ENCODE data around the gene ESR2.
"Not testable (repeated sequence)": the region's sequence is repeated elsewhere in the genome, so short reads cannot be mapped to it uniquely, and the experiment has no call there.

The ESR2 gene

DNA sequence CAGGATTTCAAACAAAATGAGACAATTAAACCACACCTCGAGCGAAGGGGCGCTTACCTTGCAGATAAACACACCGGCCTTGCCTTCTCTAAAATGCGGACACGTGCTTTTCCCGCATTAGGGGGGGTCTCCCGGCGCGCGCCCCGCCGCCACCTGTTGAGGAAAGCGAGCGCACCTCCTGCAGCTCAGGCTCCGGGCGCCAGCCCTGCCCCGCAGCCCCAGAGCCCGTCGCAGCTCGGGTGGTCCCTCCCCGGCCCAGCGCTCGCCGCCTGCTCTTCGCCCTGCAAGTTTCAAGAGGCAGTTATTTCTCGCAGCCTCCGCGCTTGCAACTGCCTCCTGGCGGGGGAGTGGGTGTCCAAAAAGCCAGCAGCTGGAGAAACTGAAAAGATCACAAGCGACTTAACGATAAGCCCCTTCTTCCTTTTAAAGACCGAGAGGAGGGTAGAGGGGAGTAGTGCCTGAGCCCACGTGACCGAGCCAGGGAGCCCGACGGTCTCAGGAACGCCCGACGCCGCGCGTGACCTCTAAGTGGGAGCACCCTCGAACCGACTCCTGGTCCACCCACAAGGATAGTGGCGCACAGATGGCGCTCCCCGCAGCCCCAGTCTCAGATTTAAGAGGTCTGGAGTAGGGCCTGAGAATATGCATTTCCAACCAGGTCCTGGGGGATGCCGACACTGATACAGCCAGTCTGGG, at the start of gene ESR2:
Gene ESR2 (minus strand): TSS at position 396 of the 696 bp plus-strand sequence. CDS start 11,386 bp downstream, outside the sequence.
- Histone ChIP-seq H3K4me3 (ENCODE audit: low read depth in 1 of 2, low read length in 2 of 2) (peak within 1 kb of the TSS; percentile 33 to 43), H3K36me3 (ENCODE audit: insufficient read depth, low read length) (no peaks in the 10 kb centered on the region), H3K27ac (ENCODE audit: low read depth, low read length) (no peak within 1 kb of the TSS), H3K27me3 (ENCODE audit: control insufficient read depth in 1 of 2, insufficient read depth in 2 of 2, low read length in 2 of 2) (peaks cover 25 to 34% of the 10 kb centered on the region in 2 donors), H3K4me1 (ENCODE audit: insufficient read depth, low read length) (peaks cover 14% of the 10 kb centered on the region), H3K9ac (ENCODE audit: low read length) (no peak within 1 kb of the TSS), H3K9me3 (ENCODE audit: low read length) (no peaks in the 10 kb centered on the region)

GRCh38 chr14:64340560-64341196, 46.5 kb upstream of the ESR2 start:
- H3K4me1 ChIP-seq (ENCODE audit: insufficient read depth, low read length) = peaks cover 5% of the 10 kb centered on the region
- H3K27ac ChIP-seq (ENCODE audit: low read depth, low read length) = no peak overlapping the region
- H3K9me3 ChIP-seq (ENCODE audit: low read length) = no peaks in the 10 kb centered on the region
- H3K27me3 ChIP-seq (ENCODE audit: control insufficient read depth in 1 of 2, insufficient read depth in 2 of 2, low read length in 2 of 2) = no peaks in the 10 kb centered on the region
- H3K4me3 ChIP-seq (ENCODE audit: low read depth in 1 of 2, low read length in 2 of 2) = no peak overlapping the region
- no peak overlapping the region for H3K9ac ChIP-seq (ENCODE audit: low read length)
- no peaks in the 10 kb centered on the region for H3K36me3 ChIP-seq (ENCODE audit: insufficient read depth, low read length)

- H3K9ac ChIP-seq (ENCODE audit: low read length) = no peak overlapping the region
- H3K9me3 ChIP-seq (ENCODE audit: low read length) = no peaks in the 10 kb centered on the region
- H3K27ac ChIP-seq (ENCODE audit: low read depth, low read length) = peak overlapping the region; percentile 79
- H3K36me3 ChIP-seq (ENCODE audit: insufficient read depth, low read length) = no peaks in the 10 kb centered on the region
- peak overlapping the region; percentile 70 to 75 for H3K4me3 ChIP-seq (ENCODE audit: low read depth in 1 of 2, low read length in 2 of 2)
- H3K27me3 ChIP-seq (ENCODE audit: control insufficient read depth in 1 of 2, insufficient read depth in 2 of 2, low read length in 2 of 2) = no peaks in the 10 kb centered on the region
- peaks cover 5% of the 10 kb centered on the region for H3K4me1 ChIP-seq (ENCODE audit: insufficient read depth, low read length)
These were observed 44.6 kb upstream of the ESR2 start for GRCh38 chr14:64338616-64339316.

- H3K9ac ChIP-seq (ENCODE audit: low read length) = peak overlapping the region; percentile 68
- H3K27ac ChIP-seq (ENCODE audit: low read depth, low read length) = peak overlapping the region; percentile 79
- peak overlapping the region; percentile 70 to 87 for H3K4me3 ChIP-seq (ENCODE audit: low read depth in 1 of 2, low read length in 2 of 2)
- H3K4me1 ChIP-seq (ENCODE audit: insufficient read depth, low read length) = peaks cover 5% of the 10 kb centered on the region
- H3K36me3 ChIP-seq (ENCODE audit: insufficient read depth, low read length) = no peaks in the 10 kb centered on the region
- H3K27me3 ChIP-seq (ENCODE audit: control insufficient read depth in 1 of 2, insufficient read depth in 2 of 2, low read length in 2 of 2) = no peaks in the 10 kb centered on the region
- no peaks in the 10 kb centered on the region for H3K9me3 ChIP-seq (ENCODE audit: low read length)
These were observed 43.9 kb upstream of the ESR2 start for GRCh38 chr14:64337888-64338615.

GRCh38 chr14:64329149-64329548, 35.0 kb upstream of the ESR2 start:
- H3K9ac ChIP-seq (ENCODE audit: low read length) = no peak overlapping the region
- no peaks in the 10 kb centered on the region for H3K36me3 ChIP-seq (ENCODE audit: insufficient read depth, low read length)
- no peaks in the 10 kb centered on the region for H3K9me3 ChIP-seq (ENCODE audit: low read length)
- H3K4me3 ChIP-seq (ENCODE audit: low read depth in 1 of 2, low read length in 2 of 2) = no peak overlapping the region
- H3K27ac ChIP-seq (ENCODE audit: low read depth, low read length) = no peak overlapping the region
- H3K27me3 ChIP-seq (ENCODE audit: control insufficient read depth in 1 of 2, insufficient read depth in 2 of 2, low read length in 2 of 2) = no peaks in the 10 kb centered on the region
- H3K4me1 ChIP-seq (ENCODE audit: insufficient read depth, low read length) = no peaks in the 10 kb centered on the region

DNA sequence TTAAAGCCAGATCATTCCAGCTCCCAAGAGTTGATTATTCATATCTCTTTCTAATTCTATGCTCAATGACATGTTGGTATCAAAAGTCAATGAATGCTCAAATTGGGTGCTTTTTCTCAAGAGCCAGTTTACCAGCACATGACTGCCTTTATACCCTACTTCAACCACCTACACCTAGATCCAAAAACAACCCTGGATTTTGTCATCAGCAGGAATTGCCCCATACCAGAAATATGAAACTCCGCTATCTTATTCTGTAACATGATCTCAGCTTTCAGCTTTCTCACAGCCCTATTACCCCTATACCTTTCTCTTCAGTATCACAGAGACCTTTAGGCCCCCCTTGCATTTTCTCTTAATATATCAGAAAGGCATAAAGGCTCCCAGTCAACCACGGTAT, 32.3 kb upstream of the ESR2 start:
- H3K4me1 ChIP-seq (ENCODE audit: insufficient read depth, low read length) = no peaks in the 10 kb centered on the region
- H3K9me3 ChIP-seq (ENCODE audit: low read length) = no peaks in the 10 kb centered on the region
- no peak overlapping the region for H3K9ac ChIP-seq (ENCODE audit: low read length)
- no peak overlapping the region for H3K27ac ChIP-seq (ENCODE audit: low read depth, low read length)
- no peak overlapping the region for H3K4me3 ChIP-seq (ENCODE audit: low read depth in 1 of 2, low read length in 2 of 2)
- H3K36me3 ChIP-seq (ENCODE audit: insufficient read depth, low read length) = no peaks in the 10 kb centered on the region
- H3K27me3 ChIP-seq (ENCODE audit: control insufficient read depth in 1 of 2, insufficient read depth in 2 of 2, low read length in 2 of 2) = no peaks in the 10 kb centered on the region

- H3K9ac ChIP-seq (ENCODE audit: low read length) = no peak overlapping the region
- H3K4me3 ChIP-seq (ENCODE audit: low read depth in 1 of 2, low read length in 2 of 2) = no peak overlapping the region
- no peaks in the 10 kb centered on the region for H3K36me3 ChIP-seq (ENCODE audit: insufficient read depth, low read length)
- H3K9me3 ChIP-seq (ENCODE audit: low read length) = no peaks in the 10 kb centered on the region
- no peaks in the 10 kb centered on the region for H3K27me3 ChIP-seq (ENCODE audit: control insufficient read depth in 1 of 2, insufficient read depth in 2 of 2, low read length in 2 of 2)
- no peak overlapping the region for H3K27ac ChIP-seq (ENCODE audit: low read depth, low read length)
- no peaks in the 10 kb centered on the region for H3K4me1 ChIP-seq (ENCODE audit: insufficient read depth, low read length)
These were observed 30.7 kb upstream of the ESR2 start for GRCh38 chr14:64324895-64325294.

GRCh38 chr14:64324461-64324860, 30.3 kb upstream of the ESR2 start:
- Histone ChIP-seq H3K4me1 (ENCODE audit: insufficient read depth, low read length) (no peaks in the 10 kb centered on the region), H3K4me3 (ENCODE audit: low read depth in 1 of 2, low read length in 2 of 2) (no peak overlapping the region), H3K27me3 (ENCODE audit: control insufficient read depth in 1 of 2, insufficient read depth in 2 of 2, low read length in 2 of 2) (no peaks in the 10 kb centered on the region), H3K27ac (ENCODE audit: low read depth, low read length) (no peak overlapping the region), H3K9me3 (ENCODE audit: low read length) (no peaks in the 10 kb centered on the region), H3K36me3 (ENCODE audit: insufficient read depth, low read length) (no peaks in the 10 kb centered on the region), H3K9ac (ENCODE audit: low read length) (no peak overlapping the region)

GRCh38 chr14:64320362-64320761, 26.2 kb upstream of the ESR2 start:
- not testable (repeated sequence) for H3K4me3 ChIP-seq (ENCODE audit: low read depth in 1 of 2, low read length in 2 of 2); H3K36me3 ChIP-seq (ENCODE audit: insufficient read depth, low read length); H3K9me3 ChIP-seq (ENCODE audit: low read length); H3K27ac ChIP-seq (ENCODE audit: low read depth, low read length); H3K4me1 ChIP-seq (ENCODE audit: insufficient read depth, low read length); H3K9ac ChIP-seq (ENCODE audit: low read length); H3K27me3 ChIP-seq (ENCODE audit: control insufficient read depth in 1 of 2, insufficient read depth in 2 of 2, low read length in 2 of 2)

GRCh38 chr14:64318695-64319094, 24.5 kb upstream of the ESR2 start:
- not testable (repeated sequence) for H3K27ac ChIP-seq (ENCODE audit: low read depth, low read length); H3K36me3 ChIP-seq (ENCODE audit: insufficient read depth, low read length); H3K9me3 ChIP-seq (ENCODE audit: low read length); H3K4me3 ChIP-seq (ENCODE audit: low read depth in 1 of 2, low read length in 2 of 2); H3K27me3 ChIP-seq (ENCODE audit: control insufficient read depth in 1 of 2, insufficient read depth in 2 of 2, low read length in 2 of 2); H3K4me1 ChIP-seq (ENCODE audit: insufficient read depth, low read length); H3K9ac ChIP-seq (ENCODE audit: low read length)

GRCh38 chr14:64303471-64303917, 9.3 kb upstream of the ESR2 start:
- no peaks in the 10 kb centered on the region for H3K9me3 ChIP-seq (ENCODE audit: low read length)
- no peaks in the 10 kb centered on the region for H3K27me3 ChIP-seq (ENCODE audit: control insufficient read depth in 1 of 2, insufficient read depth in 2 of 2, low read length in 2 of 2)
- H3K4me1 ChIP-seq (ENCODE audit: insufficient read depth, low read length) = no peaks in the 10 kb centered on the region
- no peak overlapping the region for H3K9ac ChIP-seq (ENCODE audit: low read length)
- no peaks in the 10 kb centered on the region for H3K36me3 ChIP-seq (ENCODE audit: insufficient read depth, low read length)
- no peak overlapping the region for H3K4me3 ChIP-seq (ENCODE audit: low read depth in 1 of 2, low read length in 2 of 2)
- no peak overlapping the region for H3K27ac ChIP-seq (ENCODE audit: low read depth, low read length)

Measured in muscle layer of colon (tissue), 2 donors.